Upper lobe of right lung (tissue), 1 donor: ENCODE measurements around the gene NUDT6. TPM values are rescaled to one million over a fixed set of nuclear protein-coding genes. Genes with fewer than 3 reads are reported as not detected.
"Not testable (repeated sequence)": the region's sequence is repeated elsewhere in the genome, so short reads cannot be mapped to it uniquely, and the experiment has no call there.

Experiments
- ATAC-seq: fragments of 200-7000 bp; cut with Tn5 transposase; one replicate; pipeline ENCODE4 v1.9.1; 2020; ENCODE audit warnings: mild to moderate bottlenecking, moderate library complexity
- DNase-seq: peaks from one replicate; pipeline ENCODE4 v3.0.0-alpha.2; 2020
- H3K27ac ChIP-seq: fragments of 200-600 bp; one replicate; pipeline ENCODE4 v1.8.0; 2022
- H3K27me3 ChIP-seq: fragments of 200-600 bp; one replicate; pipeline ENCODE4 v1.8.0; 2022; ENCODE audit warnings: mild to moderate bottlenecking
- H3K36me3 ChIP-seq: fragments of 200-600 bp; one replicate; pipeline ENCODE4 v1.8.0; 2022
- H3K4me1 ChIP-seq: fragments of 200-600 bp; one replicate; pipeline ENCODE4 v1.8.0; 2022
- H3K4me3 ChIP-seq: fragments of 200-600 bp; one replicate; pipeline ENCODE4 v1.8.0; 2022; ENCODE audit warnings: mild to moderate bottlenecking
- H3K9me3 ChIP-seq: fragments of 200-600 bp; one replicate; pipeline ENCODE4 v1.8.0; 2022
- CTCF ChIP-seq: fragments of 200-600 bp; IDR thresholded peaks from one replicate; pipeline ENCODE4 v1.8.0; 2022; ENCODE audit warnings: antibody characterized with exemption
- intact Hi-C: fragments of 100-400 bp; cut with DNase I; formaldehyde crosslinking; loops from one replicate; pipeline ENCODE4 v1.11.0; 2022
- total RNA-seq: library from RNA; stranded (reverse); fragmentation: NEBNext Ultra II Directional; extraction: Animal tissue kit (Norgen Biotek cat#: 25700); gene quantifications from one replicate; pipeline ENCODE4 v1.2.1, GENCODE V29; 2021
- donor health status: DM: no; HTN: yes; CAD: no; lungs with severe emphysema.

The NUDT6 gene
- total RNA-seq, 1 donor from 2014 or later = 3.8 TPM

- Histone ChIP-seq H3K27me3 (no peaks in the 10 kb centered on the region), H3K36me3 (no peaks in the 10 kb centered on the region), H3K4me3 (no peak overlapping the region), H3K4me1 (no peaks in the 10 kb centered on the region), H3K9me3 (no peaks in the 10 kb centered on the region), H3K27ac (no peak overlapping the region)
- ATAC-seq (no peak), DNase-seq (no peak)
- intact Hi-C loops = no loop called here
- no peak for TF ChIP-seq CTCF
Observed at GRCh38 chr4:122876456-122876855, 45.9 kb downstream of the NUDT6 start.

GRCh38 chr4:122875949-122876348, 46.4 kb downstream of the NUDT6 start:
- no peak for TF ChIP-seq CTCF
- H3K27me3 ChIP-seq = no peaks in the 10 kb centered on the region
- H3K27ac ChIP-seq = no peak overlapping the region
- DNase-seq (no peak), ATAC-seq (no peak)
- no peaks in the 10 kb centered on the region for H3K9me3 ChIP-seq
- no peaks in the 10 kb centered on the region for H3K4me1 ChIP-seq
- H3K36me3 ChIP-seq = no peaks in the 10 kb centered on the region
- intact Hi-C loops = no loop called here
- no peak overlapping the region for H3K4me3 ChIP-seq

GRCh38 chr4:122873821-122874593, 48.4 kb downstream of the NUDT6 start:
- no peak for ATAC-seq
- Histone ChIP-seq H3K4me3 (no peak overlapping the region), H3K9me3 (no peaks in the 10 kb centered on the region), H3K36me3 (no peaks in the 10 kb centered on the region), H3K27me3 (no peaks in the 10 kb centered on the region), H3K4me1 (no peaks in the 10 kb centered on the region), H3K27ac (no peak overlapping the region)
- intact Hi-C loops = no loop called here
- no peak for TF ChIP-seq CTCF
- DNase-seq = no peak

GRCh38 chr4:122873146-122873545, 49.3 kb downstream of the NUDT6 start:
- ATAC-seq (no peak), DNase-seq (no peak)
- Histone ChIP-seq H3K4me1 (no peaks in the 10 kb centered on the region), H3K4me3 (no peak overlapping the region), H3K27me3 (no peaks in the 10 kb centered on the region), H3K36me3 (no peaks in the 10 kb centered on the region), H3K9me3 (no peaks in the 10 kb centered on the region), H3K27ac (no peak overlapping the region)
- TF ChIP-seq CTCF = no peak
- intact Hi-C loops = no loop called here

GRCh38 chr4:122868235-122868634, 54.2 kb downstream of the NUDT6 start:
- H3K4me3 ChIP-seq, intact Hi-C loops, H3K27ac ChIP-seq, H3K27me3 ChIP-seq, ATAC-seq, H3K36me3 ChIP-seq, DNase-seq, H3K4me1 ChIP-seq, H3K9me3 ChIP-seq: not testable (repeated sequence)

GRCh38 chr4:122865425-122865824, 57.0 kb downstream of the NUDT6 start:
- Histone ChIP-seq H3K36me3 (no peaks in the 10 kb centered on the region), H3K4me1 (no peaks in the 10 kb centered on the region), H3K27me3 (no peaks in the 10 kb centered on the region), H3K9me3 (no peaks in the 10 kb centered on the region), H3K27ac (no peak overlapping the region), H3K4me3 (no peak overlapping the region)
- no peak for DNase-seq
- TF ChIP-seq CTCF = no peak
- ATAC-seq = no peak
- intact Hi-C loops = no loop called here
